K562 (cell line): ENCODE measurements around the gene HSF2. TPM values are rescaled to one million over a fixed set of nuclear protein-coding genes. Genes with fewer than 3 reads are reported as not detected.
A peak's percentile ranks its signal among the peaks of the same experiment; 100 is the strongest.

Source experiments
- BRD4 ChIP-seq: fragments of 200-600 bp; sonication (generic); IDR thresholded peaks from 2 replicates; pipeline ENCODE4 v1.6.1; 2017; ENCODE audit warnings: inconsistent platforms
- CHCHD3 ChIP-seq: fragments of 250-450 bp; sonication (Bioruptor Pico); IDR thresholded peaks from 2 replicates; pipeline ENCODE4 v2.1.2; 2022; ENCODE audit warnings: mild to moderate bottlenecking
- E2F8 ChIP-seq: fragments of 450-650 bp; IDR thresholded peaks from 2 replicates; pipeline ENCODE4 v1.7.1; 2018; ENCODE audit warnings: mild to moderate bottlenecking, low read depth; ENCODE audit not compliant: partially characterized antibody
- ETS2 ChIP-seq: IDR thresholded peaks from 2 replicates; pipeline ENCODE4 v1.6.1; 2016; ENCODE audit warnings: borderline replicate concordance, missing genetic modification characterization, mild to moderate bottlenecking, moderate library complexity, missing compliant biosample characterization; ENCODE audit not compliant: poor library complexity, severe bottlenecking
- GMEB1 ChIP-seq: fragments of 250-450 bp; sonication (Bioruptor Pico); IDR thresholded peaks from 2 replicates; pipeline ENCODE4 v1.4.0; 2020; ENCODE audit warnings: mild to moderate bottlenecking
- GTF2A2 ChIP-seq: IDR thresholded peaks from 2 replicates; pipeline ENCODE4 v1.6.1; 2016; ENCODE audit warnings: mild to moderate bottlenecking, missing genetic modification characterization, missing compliant biosample characterization
- HDAC8 ChIP-seq: fragments of 450-650 bp; IDR thresholded peaks from 2 replicates; pipeline ENCODE4 v1.6.1; 2016; ENCODE audit warnings: mild to moderate bottlenecking, missing genetic modification characterization, moderate library complexity, missing compliant biosample characterization
- MCM3 ChIP-seq: fragments of 450-650 bp; IDR thresholded peaks from 2 replicates; pipeline ENCODE4 v1.6.1; 2016
- NFXL1 ChIP-seq: fragments of 450-650 bp; formaldehyde crosslinking; IDR thresholded peaks from 2 replicates; pipeline ENCODE4 v1.4.0; 2021; ENCODE audit warnings: mild to moderate bottlenecking
- NR4A1 ChIP-seq, 2 experiments: fragments of 250-450 bp in 1 of 2; fragments of 450-650 bp in 1 of 2; sonication (Bioruptor Pico) in 1 of 2; IDR thresholded peaks; 2 replicates each; pipeline versions ENCODE4 v1.4.0 to v1.6.1; 2016 to 2020; ENCODE audit warnings: mild to moderate bottlenecking in 2 of 2, missing compliant biosample characterization in 1 of 2, missing genetic modification characterization in 1 of 2, moderate library complexity in 1 of 2
- RBM34 ChIP-seq: fragments of 200-400 bp; formaldehyde crosslinking; IDR thresholded peaks from 2 replicates; pipeline ENCODE4 v1.6.1; 2018; ENCODE audit warnings: low read length, borderline replicate concordance; ENCODE audit not compliant: insufficient read depth
- REST ChIP-seq, 2 experiments: fragments of 450-650 bp; formaldehyde crosslinking in 1 of 2; IDR thresholded peaks; 2 replicates each; pipeline versions ENCODE4 v1.4.0 to v1.6.1; 2014 to 2020; ENCODE audit warnings: mild to moderate bottlenecking in 2 of 2, borderline replicate concordance in 1 of 2, low read depth in 1 of 2
- SMARCE1 ChIP-seq: fragments of 450-650 bp; IDR thresholded peaks from 2 replicates; pipeline ENCODE4 v1.7.1; 2016; ENCODE audit warnings: mild to moderate bottlenecking
- SP1 ChIP-seq: sonication (generic); formaldehyde crosslinking; IDR thresholded peaks from 2 replicates; pipeline ENCODE4 v1.8.1; 2022; ENCODE audit warnings: mild to moderate bottlenecking, missing genetic modification reagents
- ZNF24 ChIP-seq: fragments of 450-650 bp; IDR thresholded peaks from 2 replicates; pipeline ENCODE4 v1.6.1; 2016
- polyA plus RNA-seq, 8 experiments: library from polyadenylated mRNA; depleted of rRNA in 4 of 8; stranded (reverse) in 5 of 8; unstranded in 3 of 8; fragments of >200 nt; fragmentation: Nextera tagmentation in 2 of 8; fragmentation: Illumina TruSeq in 1 of 8; extraction: Ambion mirVana in 2 of 8; extraction: Trizol in 1 of 8; gene quantifications; 2 replicates each; pipeline versions ENCODE4 v1.2.1 to v1.2.3, GENCODE V29; 2011 to 2014; ENCODE audit warnings: inconsistent platforms in 1 of 8, missing spikeins in 1 of 8
- total RNA-seq, 7 experiments: library from RNA; depleted of rRNA in 6 of 7; stranded (reverse); fragments of >200 nt in 6 of 7; fragmentation: Illumina TruSeq in 2 of 7; extraction: Trizol in 2 of 7; gene quantifications; 2 replicates each; pipeline versions ENCODE4 v1.2.1 to v1.2.3, GENCODE V29; 2011 to 2021; ENCODE audit warnings: low replicate concordance in 1 of 7

Gene HSF2
- total and polyA plus RNA-seq, 9 of the 15 experiments (the other 6 are each of a cell fraction or from before 2014, with no cell fraction given) = 19.1 to 73.1 (median 29.2) TPM

GRCh38 chr6:122399348-122400120, at the start of gene HSF2 (continued):
- peak; percentile 43 for TF ChIP-seq REST (IDR thresholded peaks at IDR 0.05; ENCODE audit: borderline replicate concordance)
- no peak for TF ChIP-seq REST (CRISPR knock-in tag; IDR thresholded peaks at IDR 0.05; ENCODE audit: low read depth)
- no peak for TF ChIP-seq HDAC8 (tag)
- TF ChIP-seq NFXL1 (CRISPR knock-in tag) = no peak
- TF ChIP-seq RBM34 = no peak
- TF ChIP-seq ZNF24 = no peak
- no peak for TF ChIP-seq GTF2A2
- TF ChIP-seq CHCHD3 (CRISPR knock-in tag) = no peak
- 0 out of 2 replicates have a peak, but pooled peaks have one; percentile 47 for TF ChIP-seq BRD4
- TF ChIP-seq GMEB1 (CRISPR knock-in tag) = no peak; the same call in 1 of the 2 replicates
- no peak for TF ChIP-seq E2F8
- TF ChIP-seq SP1 (CRISPR knock-in tag) = peak; percentile 70
- TF ChIP-seq NR4A1 (CRISPR knock-in tag; IDR thresholded peaks at IDR 0.05) = no peak
- TF ChIP-seq NR4A1 (tag; IDR thresholded peaks at IDR 0.05) = no peak; the same call in 1 of the 2 replicates
- TF ChIP-seq MCM3 = no peak
- no peak for TF ChIP-seq SMARCE1
- no peak for TF ChIP-seq ETS2 (tag)
